Stimulated activated CD8-positive, alpha-beta memory T cell treated with anti-CD3 and anti-CD28 coated beads, Interleukin-15, amount 100 ng/mL, for 48 hours (primary cell): ENCODE data around the gene RTCB.
"Not testable (repeated sequence)": the region's sequence is repeated elsewhere in the genome, so short reads cannot be mapped to it uniquely, and the experiment has no call there.

Experiments
- DNase-seq, 2 donors: peaks; one replicate each; pipeline ENCODE4 v3.0.0-alpha.2; 2020; ENCODE audit warnings: low read depth in 2 of 2

The RTCB gene

GRCh38 chr22:32389685-32390084 lies 22.4 kb downstream of the RTCB start:
- DNase-seq = no peak

DNA sequence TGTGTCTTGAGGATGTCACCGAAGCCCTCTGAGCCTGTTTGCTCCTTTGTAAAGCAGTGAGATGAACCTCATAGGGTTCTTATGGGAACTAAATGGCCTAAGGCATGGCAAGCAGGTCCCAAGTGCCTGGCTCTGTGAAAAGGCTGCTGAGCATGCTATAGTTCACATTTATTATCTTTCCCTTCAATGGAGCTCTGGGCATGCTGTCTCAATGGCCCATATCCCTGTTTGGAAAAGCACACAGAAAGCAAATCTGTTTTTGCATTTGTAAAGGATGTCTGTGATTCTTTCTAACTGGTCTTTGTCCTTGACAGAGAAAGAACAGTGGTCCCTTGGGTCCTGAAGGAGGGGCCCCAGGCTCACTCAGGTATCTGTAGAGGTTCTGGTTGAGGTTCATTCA lies 26.4 kb downstream of the RTCB start:
- DNase-seq = no peak

DNA sequence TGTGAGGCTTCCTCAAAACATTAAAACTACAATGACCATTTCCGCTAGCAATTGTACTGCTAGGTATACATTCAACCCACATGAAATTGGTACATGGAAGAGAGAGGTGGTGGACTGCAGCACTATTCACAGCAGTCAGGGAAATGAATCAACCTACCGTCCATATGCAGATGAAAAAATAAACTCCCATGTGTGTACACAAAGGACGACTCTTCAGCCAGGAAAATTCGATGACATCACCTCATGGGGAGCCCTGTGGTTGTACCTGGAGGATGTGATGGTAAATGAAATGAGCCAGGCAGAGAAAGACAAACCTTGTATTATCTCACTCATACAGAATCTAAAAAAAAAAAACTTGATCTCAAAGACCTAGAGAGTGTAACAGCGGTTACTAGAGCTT lies 31.1 kb downstream of the RTCB start:
- no peak for DNase-seq

DNA sequence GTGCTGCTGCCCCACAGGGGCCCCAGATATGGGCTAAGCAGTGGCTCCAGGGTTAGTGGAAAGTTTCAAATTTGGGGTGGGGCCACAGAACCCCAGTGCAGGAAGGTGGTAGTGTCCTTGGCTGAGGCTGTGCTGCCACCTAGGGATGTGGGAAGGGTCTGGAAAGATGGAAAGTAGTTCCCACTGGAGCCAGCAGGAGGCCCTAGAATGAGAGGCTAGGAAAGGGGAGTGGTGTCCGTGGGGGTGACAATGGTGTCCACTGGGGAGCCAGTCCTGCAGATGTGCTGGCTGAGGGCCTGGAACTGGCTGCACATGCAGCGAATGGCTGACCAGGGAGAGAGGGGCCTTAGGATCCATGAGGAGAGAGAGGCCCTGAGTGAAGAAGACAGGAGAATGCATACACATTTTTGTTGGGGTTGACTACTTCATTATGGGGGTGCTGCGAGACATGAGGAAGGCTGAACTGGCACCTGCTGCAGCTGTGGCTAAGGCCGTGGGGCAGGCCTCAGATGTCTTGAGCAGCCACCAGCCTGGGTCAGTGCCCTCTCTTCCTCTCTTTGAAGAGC lies 33.3 kb downstream of the RTCB start:
- DNase-seq = no peak

DNA sequence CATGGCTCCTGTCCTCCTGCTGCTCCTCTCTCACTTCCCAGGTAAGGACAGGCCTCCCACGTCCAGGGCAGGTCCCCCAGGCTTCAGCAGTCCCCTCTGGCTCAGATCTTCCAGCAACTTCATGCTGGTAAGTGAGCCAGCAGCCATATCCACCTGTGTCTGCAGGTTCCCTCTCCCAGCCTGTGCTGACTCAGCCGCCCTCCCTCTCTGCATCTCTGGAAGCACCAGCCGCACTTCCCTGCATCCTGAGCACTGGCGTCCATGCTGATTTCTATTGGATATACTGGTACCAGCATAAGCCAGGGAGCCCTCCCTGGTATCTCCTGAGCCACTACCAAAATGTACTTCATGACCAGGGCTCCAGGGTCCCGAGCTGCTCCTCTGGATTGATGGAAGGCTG lies 35.4 kb downstream of the RTCB start:
- no peak for DNase-seq

DNA sequence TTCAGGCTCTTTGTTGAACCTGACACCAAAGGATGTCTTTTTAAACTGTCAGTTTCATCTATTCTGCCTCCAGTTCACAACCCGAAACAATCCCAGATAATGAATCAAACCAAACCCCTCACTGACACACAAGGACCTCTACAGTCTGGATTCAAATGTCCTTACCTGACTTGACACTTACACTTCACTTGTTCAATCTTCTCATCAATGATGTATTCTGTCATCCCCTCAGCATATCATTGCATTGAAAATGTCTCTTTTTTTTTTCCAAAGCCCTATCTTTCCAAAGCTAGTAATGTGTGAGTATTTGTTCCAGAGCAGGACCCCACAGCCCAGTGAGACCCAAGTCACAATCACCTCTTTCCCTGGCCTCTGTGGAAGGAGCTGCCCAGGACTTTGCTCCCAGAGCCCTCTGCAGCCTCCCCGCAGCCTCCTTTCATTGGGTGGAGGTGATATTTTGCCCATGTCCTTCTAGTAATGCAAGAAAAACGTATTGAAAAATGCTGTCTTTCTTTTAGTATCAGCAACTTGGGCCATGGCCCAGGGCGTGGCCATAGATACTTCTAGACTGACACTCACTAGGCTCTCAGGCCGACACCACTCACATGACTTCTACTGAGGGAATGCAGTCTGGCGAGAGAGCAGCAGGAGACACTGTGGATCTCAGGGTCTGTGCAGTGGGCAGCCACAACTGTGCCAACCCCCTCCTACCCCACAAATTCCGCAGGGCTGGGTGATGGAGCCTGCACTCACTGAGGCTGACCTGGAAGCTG lies 36.2 kb downstream of the RTCB start:
- DNase-seq = no peak

DNA sequence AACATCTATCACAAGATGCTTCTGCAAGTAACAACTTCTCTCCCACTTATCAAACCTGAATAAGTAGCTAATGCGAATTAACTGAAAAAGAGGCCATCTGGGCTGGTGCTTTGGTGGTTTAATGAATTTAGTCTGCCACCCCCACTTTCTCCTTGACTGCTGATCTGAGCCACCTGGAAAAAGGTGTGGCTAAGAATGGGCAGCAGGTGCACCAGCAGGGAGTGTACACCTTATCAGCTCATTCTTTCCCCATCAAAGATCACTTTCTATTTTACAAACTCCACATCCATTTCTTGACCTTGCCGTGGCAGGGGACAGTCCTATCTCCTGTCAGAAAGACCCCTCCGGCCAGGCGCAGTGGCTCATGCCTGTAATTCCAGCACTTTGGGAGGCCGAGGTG lies 47.8 kb downstream of the RTCB start:
- no peak for DNase-seq

- no peak for DNase-seq
These were observed 50.8 kb downstream of the RTCB start for GRCh38 chr22:32361257-32361656.

DNA sequence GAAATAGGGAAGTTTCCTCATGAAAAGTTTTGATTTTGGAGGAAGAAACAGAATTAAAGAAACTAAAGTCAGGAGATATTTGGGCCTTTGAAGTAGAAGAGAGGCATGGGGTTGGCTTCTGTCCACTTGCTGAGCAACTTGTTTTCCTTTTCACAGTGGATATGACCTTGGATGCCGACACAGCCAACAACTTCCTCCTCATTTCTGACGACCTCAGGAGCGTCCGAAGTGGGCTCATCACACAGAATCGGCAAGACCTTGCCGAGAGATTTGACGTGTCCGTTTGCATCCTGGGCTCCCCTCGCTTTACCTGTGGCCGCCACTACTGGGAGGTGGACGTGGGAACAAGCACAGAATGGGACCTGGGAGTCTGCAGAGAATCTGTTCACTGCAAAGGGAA lies 52.0 kb downstream of the RTCB start:
- not testable (repeated sequence) for DNase-seq

DNA sequence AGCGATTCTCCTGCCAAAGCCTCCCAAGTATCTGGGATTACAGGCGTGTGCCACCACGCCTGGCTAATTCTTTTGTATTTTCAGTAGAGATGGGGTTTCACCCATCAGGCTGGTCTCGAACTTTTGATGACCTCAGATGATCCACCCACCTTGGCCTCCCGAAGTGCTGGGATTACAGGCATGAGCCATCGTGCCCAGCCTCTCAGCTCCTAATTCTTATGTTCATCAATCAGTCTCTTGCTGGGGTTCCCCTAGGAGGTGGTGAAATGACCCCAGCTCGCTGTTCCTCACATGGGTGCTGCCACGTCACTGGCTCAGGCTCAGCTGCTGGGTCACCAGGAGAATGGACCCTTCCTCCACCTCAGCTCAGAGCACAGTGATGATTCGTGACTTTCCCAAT lies 54.5 kb downstream of the RTCB start, which contains the start of gene RFPL3:
Gene RFPL3, plus strand, starts transcription at position 301 of the 400 bp plus-strand sequence. CDS start 205 bp downstream, outside the sequence.
- DNase-seq = not testable (repeated sequence)

GRCh38 chr22:32355760-32356159 lies 56.3 kb downstream of the RTCB start:
- no peak for DNase-seq

DNA sequence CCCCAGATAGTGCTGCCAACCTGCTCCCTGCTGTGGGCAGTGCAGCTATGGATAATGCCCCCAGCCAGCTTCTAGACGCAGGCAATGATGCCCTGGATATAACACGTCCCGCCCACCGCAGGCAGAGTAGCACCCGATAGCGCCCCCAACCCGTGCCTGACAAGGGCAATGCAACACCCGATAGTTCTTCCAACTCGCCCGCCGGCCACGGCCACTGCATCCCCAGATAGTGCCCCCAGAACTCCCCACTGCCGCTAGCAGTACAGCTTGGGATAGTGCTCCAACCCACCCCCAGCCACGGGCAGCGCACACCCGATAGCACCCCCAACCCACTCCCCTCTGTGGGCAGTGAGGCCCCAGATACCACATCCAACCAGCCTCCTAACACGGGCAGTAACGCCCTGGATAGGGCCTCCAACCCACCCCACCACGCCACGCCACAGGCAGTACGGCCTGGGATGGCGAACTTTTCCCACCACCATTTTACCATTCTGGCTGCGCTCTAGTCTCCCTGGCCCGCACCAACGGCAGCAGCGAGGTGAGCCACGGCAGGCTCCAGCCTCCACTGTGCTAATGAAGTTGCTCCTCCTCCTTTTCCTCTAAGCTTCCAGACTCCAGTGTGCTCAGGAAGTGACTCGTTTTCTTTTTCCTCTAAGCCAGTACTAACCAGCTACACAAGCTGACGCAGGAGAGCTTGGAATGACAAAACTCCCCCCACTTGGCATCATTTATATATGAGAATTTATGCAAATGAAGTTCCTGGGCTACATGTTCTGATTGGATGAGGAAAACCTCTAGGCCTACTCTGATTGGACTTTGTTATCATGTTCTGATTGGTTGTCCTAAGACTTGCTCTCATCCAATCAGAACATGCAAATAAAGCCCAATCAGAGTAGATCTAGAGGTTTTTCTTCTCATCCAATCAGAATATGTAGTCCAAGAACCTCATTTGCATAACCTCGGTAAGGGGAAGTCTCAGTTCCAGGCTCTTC lies 57.4 kb downstream of the RTCB start:
- no peak for DNase-seq

- DNase-seq = no peak
These were observed 58.2 kb downstream of the RTCB start for GRCh38 chr22:32353840-32354239.

DNA sequence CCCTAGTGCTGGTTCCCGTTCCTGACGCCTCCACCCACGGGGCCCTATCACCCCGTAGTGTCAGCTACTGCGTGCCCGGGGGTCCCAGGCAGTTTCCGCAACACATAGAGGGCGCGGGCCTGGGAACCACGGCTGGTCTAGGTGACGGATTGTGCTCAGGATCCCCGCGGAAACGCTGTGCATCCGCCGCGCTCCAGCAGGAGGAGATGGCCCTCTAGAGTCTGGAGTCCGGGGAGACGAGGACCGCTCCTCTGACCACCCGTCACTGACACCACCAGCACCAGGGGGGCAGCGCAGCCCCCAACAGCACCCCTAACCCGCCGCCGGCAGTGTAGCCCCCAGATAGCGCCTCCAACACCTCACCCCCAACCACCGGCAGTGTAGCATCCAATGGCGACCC lies 58.8 kb downstream of the RTCB start:
- DNase-seq = no peak

DNA sequence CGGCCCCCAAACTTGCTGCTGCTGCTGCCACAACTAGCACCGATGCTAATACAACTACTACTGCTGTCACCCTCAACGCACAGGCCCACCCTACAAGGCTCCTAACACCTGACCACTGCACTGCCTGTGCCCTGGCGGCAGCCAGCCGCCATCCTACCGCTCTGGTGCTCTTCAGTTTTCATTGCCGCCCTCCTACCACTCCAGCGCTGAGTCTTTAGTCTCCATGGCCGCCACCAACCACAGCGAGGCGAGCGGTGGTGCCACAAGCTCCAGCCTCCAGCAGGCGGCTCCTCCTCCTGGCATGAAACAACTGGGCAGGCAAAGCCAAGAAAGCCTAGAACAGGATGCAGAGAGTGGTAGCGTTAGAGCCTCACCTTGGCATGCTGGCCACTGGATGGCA lies 59.4 kb downstream of the RTCB start:
- no peak for DNase-seq

DNA sequence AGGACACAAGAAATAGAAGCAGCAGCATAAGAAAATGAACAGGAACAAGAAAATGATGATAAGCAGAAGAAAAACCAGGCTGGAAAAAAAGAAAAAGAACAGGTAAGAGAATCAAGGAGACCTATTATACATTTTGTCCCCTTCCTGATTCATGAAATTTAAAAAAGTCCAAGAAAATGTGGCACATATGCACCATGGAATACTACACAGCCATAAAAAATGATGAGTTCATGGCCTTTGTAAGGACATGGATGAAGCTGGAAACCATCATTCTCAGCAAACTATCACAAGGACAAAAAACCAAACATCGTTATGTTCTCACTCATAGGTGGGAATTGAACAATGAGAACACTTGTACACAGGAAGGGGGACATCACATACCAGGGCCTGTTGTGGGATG lies 60.2 kb downstream of the RTCB start:
- DNase-seq = not testable (repeated sequence)

GRCh38 chr22:32348031-32348611 lies 63.9 kb downstream of the RTCB start:
- DNase-seq = no peak

- DNase-seq = no peak
These were observed 68.1 kb downstream of the RTCB start for GRCh38 chr22:32343941-32344340.

DNA sequence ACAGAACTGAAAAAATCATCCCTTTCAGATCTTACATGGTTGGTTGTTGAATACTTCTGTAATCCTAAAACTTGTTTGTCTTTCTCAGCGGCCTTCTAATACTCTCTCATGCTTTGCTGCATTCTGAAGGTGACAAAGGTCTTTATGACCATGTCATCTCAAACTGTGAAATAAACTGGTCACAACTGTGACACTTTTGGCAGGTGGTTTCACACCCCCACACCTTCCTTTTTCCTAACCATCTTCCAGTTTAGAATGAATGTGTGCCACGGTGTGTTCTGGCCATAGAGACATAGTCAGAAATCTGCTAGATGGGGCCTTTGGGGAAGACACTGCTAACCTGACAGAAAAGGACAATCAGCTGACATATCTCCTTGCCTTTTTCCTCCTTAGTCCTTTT lies 69.1 kb downstream of the RTCB start:
- no peak for DNase-seq

DNA sequence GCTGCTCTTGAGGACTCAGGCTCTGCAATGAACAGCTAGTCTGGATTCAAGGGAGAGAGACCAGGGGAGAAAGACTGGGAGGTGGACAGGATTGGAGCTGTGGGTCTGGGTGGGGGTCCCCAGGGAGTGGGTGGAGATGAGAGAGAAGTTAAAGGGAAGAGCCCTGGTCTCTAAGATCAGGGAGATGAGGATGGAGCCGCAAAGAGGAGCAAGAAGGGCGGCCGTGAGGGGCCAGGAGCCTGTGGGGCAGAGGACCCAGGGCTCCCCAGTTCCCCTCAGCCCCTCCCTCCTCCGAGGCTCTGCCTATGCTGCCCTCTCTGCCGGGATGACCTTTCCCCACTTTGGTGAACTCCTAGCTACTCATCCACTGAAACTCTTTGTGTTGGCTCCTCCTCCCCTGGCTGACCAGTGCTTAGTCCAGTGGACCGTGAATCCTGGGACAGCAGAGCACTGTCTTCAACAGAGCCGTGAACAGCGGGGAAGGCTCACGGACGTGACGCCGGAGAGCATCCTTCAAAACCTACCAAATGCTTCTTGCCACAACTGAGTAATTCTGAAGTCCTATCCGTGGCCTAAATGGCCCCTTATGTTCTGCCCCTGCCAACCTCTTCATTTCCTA lies 70.8 kb downstream of the RTCB start:
- no peak for DNase-seq

GRCh38 chr22:32340411-32340810 lies 71.6 kb downstream of the RTCB start:
- DNase-seq = no peak
